Esophagus muscularis mucosa (tissue), 4 donors: Measurements from ENCODE around the gene GSC2.
A peak's percentile ranks its signal among the peaks of the same experiment; 100 is the strongest.

Experiments
- EP300 ChIP-seq: sonication (generic); formaldehyde crosslinking; IDR thresholded peaks from one replicate; pipeline ENCODE4 v1.6.1; 2017; ENCODE audit warnings: antibody characterized with exemption
- POLR2A ChIP-seq: fragments of 450-650 bp; IDR thresholded peaks from one replicate; pipeline ENCODE4 v1.6.1; 2017; ENCODE audit warnings: antibody characterized with exemption, moderate library complexity, mild to moderate bottlenecking, low read depth
- POLR2AphosphoS5 ChIP-seq, 2 donors: sonication (generic); formaldehyde crosslinking; IDR thresholded peaks; one replicate each; pipeline ENCODE4 v1.6.1; 2017; ENCODE audit warnings: antibody characterized with exemption in 2 of 2
- TF ChIP-seq, protein P1 (sequence below), 3 experiments: fragments of 200-600 bp in 2 of 3; fragments of 450-650 bp in 1 of 3; sonication (generic) in 2 of 3; IDR thresholded peaks; one replicate each; pipeline ENCODE4 v1.5.1; 2017 to 2019; ENCODE audit warnings: antibody characterized with exemption in 3 of 3, mild to moderate bottlenecking in 2 of 3, moderate library complexity in 1 of 3

- TF ChIP-seq, protein P1, sequence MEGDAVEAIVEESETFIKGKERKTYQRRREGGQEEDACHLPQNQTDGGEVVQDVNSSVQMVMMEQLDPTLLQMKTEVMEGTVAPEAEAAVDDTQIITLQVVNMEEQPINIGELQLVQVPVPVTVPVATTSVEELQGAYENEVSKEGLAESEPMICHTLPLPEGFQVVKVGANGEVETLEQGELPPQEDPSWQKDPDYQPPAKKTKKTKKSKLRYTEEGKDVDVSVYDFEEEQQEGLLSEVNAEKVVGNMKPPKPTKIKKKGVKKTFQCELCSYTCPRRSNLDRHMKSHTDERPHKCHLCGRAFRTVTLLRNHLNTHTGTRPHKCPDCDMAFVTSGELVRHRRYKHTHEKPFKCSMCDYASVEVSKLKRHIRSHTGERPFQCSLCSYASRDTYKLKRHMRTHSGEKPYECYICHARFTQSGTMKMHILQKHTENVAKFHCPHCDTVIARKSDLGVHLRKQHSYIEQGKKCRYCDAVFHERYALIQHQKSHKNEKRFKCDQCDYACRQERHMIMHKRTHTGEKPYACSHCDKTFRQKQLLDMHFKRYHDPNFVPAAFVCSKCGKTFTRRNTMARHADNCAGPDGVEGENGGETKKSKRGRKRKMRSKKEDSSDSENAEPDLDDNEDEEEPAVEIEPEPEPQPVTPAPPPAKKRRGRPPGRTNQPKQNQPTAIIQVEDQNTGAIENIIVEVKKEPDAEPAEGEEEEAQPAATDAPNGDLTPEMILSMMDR (IDR thresholded peaks at IDR 0.05), result no peak
- TF ChIP-seq EP300, result no peak
- TF ChIP-seq POLR2A, result no peak
- TF ChIP-seq POLR2AphosphoS5 (IDR thresholded peaks at IDR 0.05), result peak; percentile 57 to 76
Measured at GRCh38 chr22:19178657-19179496, 28.8 kb upstream of the GSC2 start, which contains the start of gene SLC25A1.
